Umbilical cord (tissue), 2 donors: ENCODE measurements around the gene KCNMA1. TPM values are rescaled to one million over a fixed set of nuclear protein-coding genes. Genes with fewer than 3 reads are reported as not detected.
A peak's percentile ranks its signal among the peaks of the same experiment; 100 is the strongest.

Experiments used
- DNase-seq: peaks from one replicate; pipeline ENCODE4 v3.0.0-alpha.2; 2015; ENCODE audit warnings: low spot score
- total RNA-seq: library from RNA; depleted of rRNA; stranded (reverse); fragments of >200 nt; gene quantifications from one replicate; pipeline ENCODE4 v1.2.3, GENCODE V29; 2014; ENCODE audit warnings: low replicate concordance; ENCODE audit not compliant: insufficient read depth

KCNMA1 gene
- total RNA-seq, 1 donor from 2014 or later = 79.2 TPM

DNA sequence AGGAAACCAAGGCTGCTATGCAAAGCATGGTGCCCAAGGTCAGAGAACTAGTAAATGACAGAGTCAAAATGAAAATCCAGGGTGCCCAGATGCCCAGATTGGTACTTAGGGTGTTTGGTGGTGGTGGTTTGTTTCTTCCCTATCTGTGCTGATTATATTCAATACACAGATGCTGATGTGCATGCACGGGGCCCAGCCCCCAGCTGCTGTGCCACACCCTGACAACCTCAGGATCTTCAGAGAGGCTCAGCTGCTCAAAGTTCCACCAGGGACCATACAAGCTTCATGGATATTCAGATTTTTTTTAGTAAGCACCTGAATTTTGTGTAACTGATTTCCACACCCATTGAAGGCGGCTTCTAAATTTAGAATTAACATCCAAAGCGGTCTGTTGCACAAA, 75.6 kb downstream of the KCNMA1 start:
- no peak for DNase-seq

DNA sequence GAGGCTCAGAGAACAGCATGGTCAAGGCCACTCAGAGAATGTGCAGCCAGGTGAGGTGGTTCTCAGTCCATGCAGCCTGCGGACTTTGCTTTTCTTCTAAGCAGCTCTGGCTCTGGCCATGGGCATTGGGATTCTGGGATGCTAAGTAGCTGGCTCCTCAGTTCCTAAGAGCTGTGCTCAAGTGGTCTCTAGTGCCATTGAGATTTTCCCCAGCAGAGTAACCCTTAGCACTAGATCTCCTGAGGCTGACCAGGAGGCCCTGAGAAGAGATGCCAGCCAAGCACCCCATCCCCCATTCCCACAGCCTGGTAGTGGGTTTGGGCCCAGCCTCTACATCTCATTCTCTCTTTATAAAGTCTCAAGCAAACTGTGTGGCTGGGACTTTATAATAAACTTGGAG, 77.1 kb downstream of the KCNMA1 start:
- DNase-seq = no peak

DNA sequence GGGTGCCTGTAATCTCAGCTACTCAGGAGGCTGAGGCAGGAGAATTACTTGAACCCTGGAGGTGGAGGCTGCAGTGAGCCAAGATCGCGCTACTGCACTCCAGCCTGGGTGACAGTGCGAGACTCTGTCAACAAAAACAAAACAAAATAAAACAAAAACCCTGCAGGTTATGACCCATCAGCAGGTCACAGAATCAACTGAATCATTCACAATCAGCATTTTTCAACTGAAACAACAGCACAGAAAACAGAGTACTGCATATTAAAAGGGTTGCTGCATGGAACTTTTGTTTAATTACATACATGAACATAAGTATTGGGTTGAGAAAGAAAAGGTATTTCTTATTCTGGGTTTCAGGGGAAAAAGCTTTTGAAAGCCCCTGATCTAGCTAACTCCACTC, 77.6 kb downstream of the KCNMA1 start:
- no peak for DNase-seq

- no peak for DNase-seq
Observed at GRCh38 chr10:77556990-77557601, 80.5 kb downstream of the KCNMA1 start.

- DNase-seq = peak; percentile 68
Observed at GRCh38 chr10:77555591-77556212, 81.9 kb downstream of the KCNMA1 start.

GRCh38 chr10:77554996-77555397, 82.6 kb downstream of the KCNMA1 start:
- DNase-seq = no peak

- peak; percentile 40 for DNase-seq
Observed at GRCh38 chr10:77553966-77554365, 83.6 kb downstream of the KCNMA1 start.

- DNase-seq = no peak
Observed at GRCh38 chr10:77553311-77553710, 84.3 kb downstream of the KCNMA1 start.

- no peak for DNase-seq
Observed at GRCh38 chr10:77552252-77552651, 85.4 kb downstream of the KCNMA1 start.

DNA sequence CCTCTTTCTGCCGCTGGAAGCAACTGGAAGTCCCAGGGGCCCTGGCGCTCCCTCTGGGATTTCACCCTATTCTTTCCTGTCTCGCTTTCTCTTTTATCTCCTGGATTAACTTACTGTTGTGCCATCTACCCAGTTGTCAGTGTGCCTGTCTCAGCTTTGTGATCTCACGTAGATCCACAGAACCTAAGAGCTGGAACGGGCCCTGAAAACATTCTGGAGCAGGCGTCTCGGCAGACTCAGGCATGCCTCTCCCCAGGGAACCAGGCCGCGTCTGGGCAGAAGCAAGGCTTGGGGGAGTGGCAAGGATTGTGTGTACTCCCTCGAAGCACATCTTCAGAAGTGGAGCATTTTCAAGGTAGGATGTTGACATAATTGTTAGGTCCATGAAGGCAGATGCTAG, 87.2 kb downstream of the KCNMA1 start:
- no peak for DNase-seq

GRCh38 chr10:77548671-77549070, 88.9 kb downstream of the KCNMA1 start:
- DNase-seq = no peak

- no peak for DNase-seq
Observed at GRCh38 chr10:77548157-77548556, 89.5 kb downstream of the KCNMA1 start.

GRCh38 chr10:77547307-77548050, 90.1 kb downstream of the KCNMA1 start:
- DNase-seq = no peak

DNA sequence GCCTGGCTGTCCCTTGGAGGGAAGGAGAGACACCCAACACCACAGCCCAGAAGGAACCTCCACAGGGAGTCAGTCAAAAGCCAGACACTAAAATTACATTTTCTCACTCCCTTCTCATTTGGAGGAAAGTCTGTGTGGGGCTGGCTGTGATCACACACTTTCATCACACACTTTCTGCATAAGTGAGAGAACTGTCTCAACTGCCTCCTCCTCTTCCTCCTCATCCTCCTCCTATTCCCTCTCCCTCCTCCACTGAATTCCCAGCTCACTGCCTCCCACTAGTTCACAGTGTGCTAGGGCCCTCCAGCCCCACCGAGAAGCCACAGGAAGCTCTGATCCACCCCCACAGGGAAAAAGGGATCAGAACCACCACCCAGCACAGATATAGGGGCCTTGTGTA, 91.6 kb downstream of the KCNMA1 start:
- no peak for DNase-seq

DNA sequence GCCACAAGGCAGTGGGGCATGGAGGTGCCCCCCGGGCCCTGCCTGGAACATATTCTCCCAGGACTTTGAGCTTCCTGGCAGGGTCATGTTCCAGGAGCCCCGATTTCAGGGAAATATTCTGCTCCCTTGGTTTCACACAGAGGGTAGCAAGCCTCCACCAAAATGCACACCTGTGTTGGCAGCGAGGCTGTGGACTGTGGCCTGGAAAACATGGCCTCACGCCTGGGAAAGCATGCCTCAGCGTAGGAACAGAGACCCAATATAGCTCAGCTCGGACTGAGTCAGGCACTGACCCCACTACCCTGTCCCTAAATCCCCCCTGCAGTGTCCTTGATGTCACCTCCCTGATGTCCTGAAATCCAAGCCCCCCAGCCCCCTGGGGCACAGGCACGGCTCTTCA, 92.0 kb downstream of the KCNMA1 start:
- no peak for DNase-seq

- no peak for DNase-seq
Observed at GRCh38 chr10:77544617-77545016, 93.0 kb downstream of the KCNMA1 start.

DNA sequence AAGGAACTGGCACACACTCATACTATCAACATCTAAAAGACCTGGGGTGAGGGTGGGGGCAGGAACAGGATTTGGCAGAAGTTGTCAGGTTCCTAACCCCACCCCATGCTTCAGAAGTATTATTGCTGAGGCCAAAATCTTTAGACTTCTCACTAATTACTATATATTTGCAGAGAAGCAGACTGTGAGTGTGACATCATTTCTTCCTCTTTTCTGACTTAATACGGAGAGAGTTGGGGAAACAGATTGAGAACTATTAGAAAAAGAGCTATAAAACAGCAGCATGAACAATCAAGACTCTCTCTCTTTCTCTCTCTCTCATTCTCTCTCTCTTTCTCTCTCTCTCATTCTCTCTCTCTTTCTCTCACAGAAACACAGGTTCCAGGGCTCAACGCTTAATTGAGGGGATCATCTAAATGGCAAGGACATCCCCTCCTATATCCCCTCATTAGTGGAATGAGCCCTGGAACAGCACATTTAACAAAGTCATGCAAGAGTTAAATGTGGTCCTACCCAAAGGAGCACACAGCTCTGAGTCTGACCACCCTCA, 94.8 kb downstream of the KCNMA1 start:
- DNase-seq = no peak

GRCh38 chr10:77541944-77542343, 95.7 kb downstream of the KCNMA1 start:
- DNase-seq = no peak

DNA sequence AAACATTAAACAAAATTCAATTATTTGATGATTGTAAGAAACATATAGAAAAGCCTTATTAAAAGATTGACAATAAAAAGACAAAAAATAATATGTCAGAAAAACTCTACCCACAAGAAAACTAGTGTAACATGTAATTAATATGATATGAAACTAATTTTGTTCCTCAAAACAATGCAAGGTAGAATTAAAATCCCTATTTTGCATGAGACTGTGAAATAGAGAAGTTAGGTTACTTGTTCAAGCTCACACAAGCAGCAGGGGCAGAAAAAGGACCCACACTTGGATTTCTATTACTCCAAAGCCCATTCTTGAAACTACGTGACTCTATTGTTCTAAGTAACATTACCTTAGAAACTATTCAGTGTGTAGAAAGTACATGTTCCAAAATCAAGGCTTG, 96.4 kb downstream of the KCNMA1 start:
- no peak for DNase-seq

- DNase-seq = peak; percentile 49
Observed at GRCh38 chr10:77539147-77539935, 98.3 kb downstream of the KCNMA1 start.

GRCh38 chr10:77537720-77538373, 99.8 kb downstream of the KCNMA1 start:
- DNase-seq = peak; percentile 76
